Colonic mucosa (tissue), 4 donors: Measurements from ENCODE around the gene TMEM163. TPM values are rescaled to one million over a fixed set of nuclear protein-coding genes. Genes with fewer than 3 reads are reported as not detected.

Experiments used
- DNase-seq: peaks from one replicate; pipeline ENCODE4 v3.0.0-alpha.2; 2020
- H3K27ac ChIP-seq: fragments of 200-600 bp; one replicate; pipeline ENCODE4 v1.8.0; 2021
- H3K27me3 ChIP-seq: fragments of 200-600 bp; one replicate; pipeline ENCODE4 v1.8.0; 2021
- H3K36me3 ChIP-seq: fragments of 200-600 bp; one replicate; pipeline ENCODE4 v1.8.0; 2021
- H3K4me1 ChIP-seq: fragments of 200-600 bp; one replicate; pipeline ENCODE4 v1.8.0; 2021; ENCODE audit warnings: mild to moderate bottlenecking
- H3K4me3 ChIP-seq: fragments of 200-600 bp; one replicate; pipeline ENCODE4 v1.8.0; 2021
- H3K9ac ChIP-seq, 2 donors: one replicate each; pipeline ENCODE4 v1.7.0; 2013; ENCODE audit warnings: control low read depth in 2 of 2, low read depth in 2 of 2, low read length in 2 of 2
- H3K9me3 ChIP-seq: fragments of 200-600 bp; one replicate; pipeline ENCODE4 v1.8.0; 2021
- intact Hi-C: fragments of 100-400 bp; cut with DNase I; formaldehyde crosslinking; loops from one replicate; pipeline ENCODE4 v1.14.1; 2022
- total RNA-seq, 2 donors: library from RNA; stranded (reverse); fragmentation: NEBNext Ultra II Directional in 1 of 2; extraction: Animal tissue kit (Norgen Biotek cat#: 25700) in 1 of 2; gene quantifications; one replicate each; pipeline ENCODE4 v1.2.1, GENCODE V29; 2021
- TF ChIP-seq, protein P1 (sequence below): fragments of 200-600 bp; IDR thresholded peaks from one replicate; pipeline ENCODE4 v1.8.0; 2022; ENCODE audit warnings: antibody characterized with exemption, mild to moderate bottlenecking
- donor health status: healthy.
- donor health status: DM: no; HTN: no; CAD: no.
- donor health status: DM: no; HTN: no; CAD: no.

Gene TMEM163
- total RNA-seq, 2 donors from 2014 or later: 0.29 TPM; not detected in 1

DNA sequence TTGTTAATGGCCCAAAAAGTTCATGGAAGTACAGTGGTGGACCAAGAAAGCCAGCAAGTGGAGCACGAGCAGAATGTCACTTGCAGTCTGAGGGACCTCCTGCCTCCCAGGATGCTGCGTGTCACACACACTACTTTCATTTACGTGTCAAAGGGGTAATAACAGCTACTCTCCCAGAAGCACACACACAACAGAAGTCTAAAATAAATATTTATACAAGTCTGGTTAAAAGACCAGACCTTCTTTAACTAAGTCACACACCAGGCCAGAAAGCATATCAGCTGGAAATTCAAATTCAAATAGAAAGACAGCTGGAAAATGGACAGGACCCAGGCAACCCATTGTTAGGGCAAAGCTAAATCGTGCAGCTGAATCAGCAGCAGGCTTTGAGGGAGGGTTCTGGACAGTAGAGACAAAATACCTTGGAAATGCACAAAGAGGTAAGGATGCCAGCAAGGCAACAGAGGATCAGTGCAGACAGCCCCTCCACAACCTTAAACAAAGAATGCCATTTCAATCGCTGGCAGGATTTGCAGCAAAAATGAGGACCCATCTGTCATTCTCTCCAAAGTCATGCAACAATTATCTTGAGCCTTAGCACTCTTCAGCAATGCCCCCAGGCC is 160.5 kb downstream of the TMEM163 start:
- no peaks in the 10 kb centered on the region for H3K36me3 ChIP-seq
- H3K4me1 ChIP-seq: no peaks in the 10 kb centered on the region
- TF ChIP-seq, protein P1, sequence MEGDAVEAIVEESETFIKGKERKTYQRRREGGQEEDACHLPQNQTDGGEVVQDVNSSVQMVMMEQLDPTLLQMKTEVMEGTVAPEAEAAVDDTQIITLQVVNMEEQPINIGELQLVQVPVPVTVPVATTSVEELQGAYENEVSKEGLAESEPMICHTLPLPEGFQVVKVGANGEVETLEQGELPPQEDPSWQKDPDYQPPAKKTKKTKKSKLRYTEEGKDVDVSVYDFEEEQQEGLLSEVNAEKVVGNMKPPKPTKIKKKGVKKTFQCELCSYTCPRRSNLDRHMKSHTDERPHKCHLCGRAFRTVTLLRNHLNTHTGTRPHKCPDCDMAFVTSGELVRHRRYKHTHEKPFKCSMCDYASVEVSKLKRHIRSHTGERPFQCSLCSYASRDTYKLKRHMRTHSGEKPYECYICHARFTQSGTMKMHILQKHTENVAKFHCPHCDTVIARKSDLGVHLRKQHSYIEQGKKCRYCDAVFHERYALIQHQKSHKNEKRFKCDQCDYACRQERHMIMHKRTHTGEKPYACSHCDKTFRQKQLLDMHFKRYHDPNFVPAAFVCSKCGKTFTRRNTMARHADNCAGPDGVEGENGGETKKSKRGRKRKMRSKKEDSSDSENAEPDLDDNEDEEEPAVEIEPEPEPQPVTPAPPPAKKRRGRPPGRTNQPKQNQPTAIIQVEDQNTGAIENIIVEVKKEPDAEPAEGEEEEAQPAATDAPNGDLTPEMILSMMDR: no peak
- no peak for DNase-seq
- H3K27ac ChIP-seq: no peak overlapping the region
- no peak overlapping the region for H3K9ac ChIP-seq
- H3K27me3 ChIP-seq: no peaks in the 10 kb centered on the region
- intact Hi-C loops: no loop called here
- H3K4me3 ChIP-seq: no peak overlapping the region
- H3K9me3 ChIP-seq: no peaks in the 10 kb centered on the region

DNA sequence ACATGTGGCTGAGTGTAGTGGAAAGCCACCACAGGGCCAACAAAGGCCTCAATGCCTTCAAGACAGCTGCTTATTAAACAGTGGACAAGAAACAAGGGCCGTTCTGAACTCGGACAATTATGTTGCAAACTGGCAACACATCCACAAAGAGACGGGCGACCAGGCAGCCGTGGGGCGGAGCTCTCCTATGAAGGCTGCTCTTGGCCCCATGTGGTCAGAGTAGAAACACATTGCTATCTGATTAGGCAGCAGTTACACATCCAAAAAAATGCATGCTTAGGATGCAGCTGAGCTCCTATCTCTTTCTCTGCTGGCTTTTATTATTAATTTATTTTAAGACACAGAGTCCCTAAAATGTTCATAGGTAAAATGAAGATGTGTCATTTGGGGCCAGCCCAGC is 163.4 kb downstream of the TMEM163 start:
- intact Hi-C loops: no loop called here

DNA sequence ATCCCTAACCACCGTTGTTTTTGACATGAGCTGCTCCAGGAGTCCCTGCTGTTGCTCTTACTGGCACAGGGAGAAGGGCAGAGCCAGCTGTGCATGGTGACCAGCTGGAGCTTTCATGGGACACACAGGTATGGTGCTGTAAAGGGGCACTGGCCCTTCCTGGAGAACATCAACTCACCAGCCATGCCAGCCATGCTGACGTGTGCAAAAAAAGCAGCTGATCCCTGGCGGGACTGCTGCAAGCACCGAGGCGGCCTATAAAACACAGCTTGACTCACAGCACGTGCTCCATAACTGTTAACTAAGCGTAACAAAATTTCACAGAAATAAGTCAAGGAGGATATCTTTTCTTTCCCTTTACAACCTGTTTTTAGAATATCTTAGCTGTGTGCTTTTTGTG is 165.1 kb downstream of the TMEM163 start:
- TF ChIP-seq, protein P1: no peak
- H3K9ac ChIP-seq: no peak overlapping the region
- DNase-seq: no peak
- H3K4me1 ChIP-seq: no peaks in the 10 kb centered on the region
- H3K27ac ChIP-seq: no peak overlapping the region
- no peak overlapping the region for H3K4me3 ChIP-seq
- H3K9me3 ChIP-seq: no peaks in the 10 kb centered on the region
- H3K27me3 ChIP-seq: no peaks in the 10 kb centered on the region
- H3K36me3 ChIP-seq: no peaks in the 10 kb centered on the region
- intact Hi-C loops: no loop called here

More for the DNA sequence above, 163.4 kb downstream of the TMEM163 start:
- H3K36me3 ChIP-seq: no peaks in the 10 kb centered on the region
- TF ChIP-seq, protein P1: no peak
- no peaks in the 10 kb centered on the region for H3K4me1 ChIP-seq
- no peak overlapping the region for H3K9ac ChIP-seq
- no peak overlapping the region for H3K27ac ChIP-seq
- H3K9me3 ChIP-seq: no peaks in the 10 kb centered on the region
- H3K27me3 ChIP-seq: no peaks in the 10 kb centered on the region
- H3K4me3 ChIP-seq: no peak overlapping the region
- DNase-seq: no peak

DNA sequence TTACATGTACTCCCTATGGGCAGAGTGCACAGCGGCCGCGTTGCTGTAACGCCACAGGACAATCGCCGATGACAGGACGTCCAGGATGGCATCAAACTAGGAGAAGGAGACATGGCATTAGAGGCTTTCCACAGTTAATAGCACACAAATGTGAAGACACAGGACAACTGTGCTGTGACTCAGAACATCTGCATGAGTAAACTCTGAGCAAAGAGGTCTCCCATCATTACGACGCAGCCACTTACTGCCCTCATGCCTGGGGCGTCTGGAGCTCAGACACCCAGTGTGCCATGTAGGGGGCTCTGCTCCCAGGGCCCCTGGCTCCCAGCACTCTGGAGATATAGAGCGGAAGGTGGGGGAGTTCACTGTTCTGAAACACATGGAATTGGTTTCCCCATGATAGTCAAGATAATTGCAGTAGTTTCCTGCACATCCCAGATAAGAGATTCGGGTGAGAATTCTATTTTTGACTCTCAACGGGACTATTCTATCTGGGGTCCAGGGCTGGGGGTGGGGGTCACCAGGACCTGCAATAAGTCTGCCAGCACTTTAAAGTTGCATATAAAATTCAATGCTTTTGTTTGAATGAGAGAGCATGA is 168.1 kb downstream of the TMEM163 start:
- DNase-seq: no peak
- Histone ChIP-seq H3K27ac (no peak overlapping the region), H3K27me3 (no peaks in the 10 kb centered on the region), H3K4me3 (no peak overlapping the region), H3K36me3 (no peaks in the 10 kb centered on the region), H3K9me3 (no peaks in the 10 kb centered on the region), H3K4me1 (no peaks in the 10 kb centered on the region), H3K9ac (no peak overlapping the region)
- intact Hi-C loops: no loop called here
- TF ChIP-seq, protein P1: no peak

DNA sequence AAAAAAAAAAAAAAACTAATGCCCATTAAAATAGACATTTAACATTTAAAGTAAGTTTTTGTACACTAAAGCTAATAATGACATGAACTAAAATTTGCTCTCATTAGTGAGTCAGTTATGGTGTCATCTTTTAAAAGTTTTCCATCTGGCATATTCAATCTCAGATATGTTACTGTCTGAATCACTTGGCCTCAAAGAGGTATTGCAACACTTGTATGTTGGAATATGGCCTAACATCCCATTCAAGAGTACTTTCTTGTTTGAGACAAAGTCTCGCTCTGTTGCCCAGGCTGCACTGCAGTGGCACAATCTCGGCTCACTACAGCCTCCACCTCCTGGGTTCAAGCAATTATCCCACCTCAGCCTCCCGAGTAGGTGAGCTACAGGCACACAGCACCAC is 169.7 kb downstream of the TMEM163 start:
- Histone ChIP-seq H3K4me3 (no peak overlapping the region), H3K27ac (no peak overlapping the region), H3K4me1 (no peaks in the 10 kb centered on the region), H3K27me3 (no peaks in the 10 kb centered on the region), H3K9ac (no peak overlapping the region), H3K36me3 (no peaks in the 10 kb centered on the region), H3K9me3 (no peaks in the 10 kb centered on the region)
- intact Hi-C loops: no loop called here
- DNase-seq: no peak
- TF ChIP-seq, protein P1: no peak
